Left lung (tissue), 10 donors: ENCODE data around the gene HAGHL. TPM values are rescaled to one million over a fixed set of nuclear protein-coding genes. Genes with fewer than 3 reads are reported as not detected.

Source experiments
- ATAC-seq: fragments of 200-7000 bp; cut with Tn5 transposase; one replicate; pipeline ENCODE4 v1.9.1; 2020; ENCODE audit warnings: moderate library complexity
- DNase-seq, 4 donors: peaks; one replicate each; pipeline ENCODE4 v3.0.0-alpha.2; 2013 to 2020
- H3K27ac ChIP-seq, 2 donors: fragments of 200-600 bp; sonication (generic) in 1 of 2; one replicate each; pipeline versions ENCODE4 v1.5.0 to v1.8.0; 2020 to 2021
- H3K27me3 ChIP-seq, 2 donors: fragments of 200-600 bp; sonication (generic) in 1 of 2; one replicate each; pipeline versions ENCODE4 v1.5.0 to v1.8.0; 2020 to 2021
- H3K36me3 ChIP-seq, 2 donors: fragments of 200-600 bp; sonication (generic) in 1 of 2; one replicate each; pipeline versions ENCODE4 v1.5.0 to v1.8.0; 2020 to 2021
- H3K4me1 ChIP-seq, 2 donors: fragments of 200-600 bp; one replicate each; pipeline ENCODE4 v1.8.0; 2021
- H3K4me3 ChIP-seq, 2 donors: fragments of 200-600 bp; sonication (generic) in 1 of 2; one replicate each; pipeline versions ENCODE4 v1.5.0 to v1.8.0; 2020 to 2021; ENCODE audit warnings: mild to moderate bottlenecking in 1 of 2
- H3K9me3 ChIP-seq, 2 donors: fragments of 200-600 bp; sonication (generic) in 1 of 2; one replicate each; pipeline versions ENCODE4 v1.5.0 to v1.8.0; 2020 to 2021
- CTCF ChIP-seq, 2 donors: fragments of 200-600 bp; sonication (generic) in 1 of 2; IDR thresholded peaks; one replicate each; pipeline versions ENCODE4 v1.5.0 to v1.8.0; 2021; ENCODE audit warnings: antibody characterized with exemption in 2 of 2
- intact Hi-C, 2 donors: fragments of 100-400 bp; cut with DNase I; formaldehyde crosslinking; loops; one replicate each; pipeline versions ENCODE4 v1.11.2 to v1.14.2; 2022
- polyA plus RNA-seq, 6 donors: library from polyadenylated mRNA; unstranded; fragments of 120-200 nt; gene quantifications; one replicate each; pipeline ENCODE4 v1.2.1, GENCODE V29; 2013; ENCODE audit not compliant: insufficient read length in 6 of 6
- total RNA-seq, 2 donors: library from RNA; stranded (reverse); fragmentation: NEBNext Ultra II Directional; extraction: Animal tissue kit (Norgen Biotek cat#: 25700); gene quantifications; one replicate each; pipeline ENCODE4 v1.2.1, GENCODE V29; 2021
- donor health status: DM: no; HTN: yes; CAD: no.
- donor health status: DM: no; HTN: no; CAD: no.

HAGHL gene
- total and polyA plus RNA-seq, 8 donors = 2.4 to 9.9 (median 4.4) TPM

- DNase-seq (peak in 1 of 4 donors; percentile 73), ATAC-seq (no peak)
- Histone ChIP-seq H3K27ac (no peak overlapping the region), H3K4me1 (peaks cover under 1 to 10% of the 10 kb centered on the region in 2 donors), H3K9me3 (no peaks in the 10 kb centered on the region), H3K27me3 (peaks cover 0 to 16% of the 10 kb centered on the region in 2 donors), H3K4me3 (no peak overlapping the region), H3K36me3 (peaks cover 0 to 82% of the 10 kb centered on the region in 2 donors)
- intact Hi-C loops = no loop called here
- TF ChIP-seq CTCF (IDR thresholded peaks at IDR 0.05) = no peak
Measured at GRCh38 chr16:732936-733335, 6.0 kb downstream of the HAGHL start.

DNA sequence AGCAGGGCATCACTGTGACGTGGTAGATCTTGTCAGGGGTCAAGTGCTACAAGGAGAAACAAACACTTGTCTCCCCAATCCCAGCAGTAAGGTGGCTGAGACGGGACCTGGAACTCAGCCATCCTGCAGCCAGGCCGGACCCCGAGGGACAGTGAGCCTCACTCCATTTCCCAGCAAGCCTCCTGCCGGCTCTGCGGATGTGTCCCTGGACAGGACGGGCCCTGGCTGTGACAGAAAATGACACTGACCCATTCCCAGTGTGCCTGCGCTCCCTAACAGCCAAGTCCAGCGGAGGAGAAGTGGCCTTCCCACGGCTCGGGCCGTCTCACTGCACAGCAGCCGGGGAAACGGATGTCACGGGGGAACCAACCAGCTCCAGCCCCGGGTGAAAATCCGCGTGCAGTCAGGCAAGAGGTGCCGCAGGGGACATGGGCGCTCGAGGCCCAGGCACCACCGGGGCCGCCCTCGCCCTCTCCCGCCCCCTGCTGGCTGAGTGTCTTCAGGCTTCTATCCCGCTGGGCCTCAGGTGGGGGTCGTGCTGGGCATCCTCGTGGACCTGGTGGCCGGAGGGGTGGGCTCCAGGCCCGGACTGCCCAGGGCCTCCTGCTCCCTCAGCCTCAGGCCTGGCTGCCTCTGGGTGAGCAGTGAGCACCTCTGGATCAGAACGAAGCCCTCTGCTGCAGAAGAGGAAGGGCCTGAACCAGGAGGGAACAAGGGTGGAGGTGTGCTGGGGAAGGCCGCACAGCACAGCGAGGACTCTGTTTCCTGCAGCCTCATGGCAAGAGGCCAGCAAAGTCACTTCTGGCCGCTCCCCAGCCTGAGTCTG is 6.7 kb downstream of the HAGHL start:
- no peak for ATAC-seq
- Histone ChIP-seq H3K4me1 (peaks cover 0 to 4% of the 10 kb centered on the region in 2 donors), H3K36me3 (peaks cover 0 to 84% of the 10 kb centered on the region in 2 donors), H3K27ac (no peak overlapping the region), H3K9me3 (no peaks in the 10 kb centered on the region), H3K27me3 (peaks cover 0 to 9% of the 10 kb centered on the region in 2 donors), H3K4me3 (no peak overlapping the region)
- peak in 1 of 4 donors; percentile 73 for DNase-seq
- no peak for TF ChIP-seq CTCF (IDR thresholded peaks at IDR 0.05)
- intact Hi-C loops = no loop called here

GRCh38 chr16:734208-734980 is 7.5 kb downstream of the HAGHL start:
- Histone ChIP-seq H3K27me3 (peaks cover 0 to 1% of the 10 kb centered on the region in 2 donors), H3K4me3 (no peak overlapping the region), H3K9me3 (no peaks in the 10 kb centered on the region), H3K36me3 (peaks cover 0 to 84% of the 10 kb centered on the region in 2 donors), H3K27ac (no peak overlapping the region), H3K4me1 (peaks cover 0 to 2% of the 10 kb centered on the region in 2 donors)
- intact Hi-C loops = no loop called here
- TF ChIP-seq CTCF (IDR thresholded peaks at IDR 0.05) = no peak
- DNase-seq = peak in 1 of 4 donors; percentile 71
- ATAC-seq = no peak

- DNase-seq (peak in 1 of 4 donors; percentile 68), ATAC-seq (no peak)
- TF ChIP-seq CTCF (IDR thresholded peaks at IDR 0.05) = no peak
- Histone ChIP-seq H3K9me3 (no peaks in the 10 kb centered on the region), H3K4me3 (no peak overlapping the region), H3K4me1 (peaks cover 7 to 11% of the 10 kb centered on the region in 2 donors), H3K27me3 (no peaks in the 10 kb centered on the region), H3K27ac (no peak overlapping the region), H3K36me3 (peaks cover 0 to 79% of the 10 kb centered on the region in 2 donors)
- intact Hi-C loops = no loop called here
Measured at GRCh38 chr16:734981-735881, 8.3 kb downstream of the HAGHL start.
